GM23248 (cell line): ENCODE data around the gene STRN4. TPM values are rescaled to one million over a fixed set of nuclear protein-coding genes. Genes with fewer than 3 reads are reported as not detected.
A peak's percentile ranks its signal among the peaks of the same experiment; 100 is the strongest.

ENCODE experiments used
- DNase-seq: peaks from one replicate; pipeline ENCODE4 v3.0.0-alpha.2; 2015
- H2AFZ ChIP-seq: fragments of 200-600 bp; sonication (generic); 2 replicates; pipeline ENCODE4 v1.6.1; 2016; ENCODE audit warnings: antibody characterized with exemption
- H3F3A ChIP-seq: fragments of 200-600 bp; sonication (generic); 2 replicates; pipeline ENCODE4 v1.6.1; 2016; ENCODE audit warnings: mild to moderate bottlenecking, antibody characterized with exemption, mixed run types; ENCODE audit not compliant: insufficient read depth
- H3K27ac ChIP-seq: fragments of 200-600 bp; sonication (generic); 2 replicates; pipeline ENCODE4 v1.5.1; 2016; ENCODE audit warnings: mild to moderate bottlenecking
- H3K27me3 ChIP-seq: fragments of 200-600 bp; sonication (generic); replicated peaks from 2 replicates; pipeline ENCODE4 v1.6.1; 2016; ENCODE audit warnings: mild to moderate bottlenecking; ENCODE audit not compliant: insufficient read depth
- H3K36me3 ChIP-seq: fragments of 200-600 bp; sonication (generic); 2 replicates; pipeline ENCODE4 v1.6.1; 2016; ENCODE audit warnings: low read depth, mild to moderate bottlenecking
- H3K4me1 ChIP-seq: fragments of 200-600 bp; sonication (generic); 2 replicates; pipeline ENCODE4 v1.6.1; 2016; ENCODE audit warnings: mild to moderate bottlenecking; ENCODE audit not compliant: insufficient read depth
- H3K4me2 ChIP-seq: fragments of 200-600 bp; sonication (generic); one replicate; pipeline ENCODE4 v1.6.1; 2016; ENCODE audit warnings: mild to moderate bottlenecking; ENCODE audit not compliant: unreplicated experiment
- H3K4me3 ChIP-seq: fragments of 200-600 bp; sonication (generic); 2 replicates; pipeline ENCODE4 v1.5.1; 2016; ENCODE audit warnings: mild to moderate bottlenecking
- H3K79me2 ChIP-seq: fragments of 200-600 bp; sonication (generic); 2 replicates; pipeline ENCODE4 v1.6.1; 2016; ENCODE audit warnings: mild to moderate bottlenecking; ENCODE audit not compliant: insufficient read depth
- H3K9ac ChIP-seq: fragments of 200-600 bp; sonication (generic); 2 replicates; pipeline ENCODE4 v1.6.1; 2016; ENCODE audit warnings: mild to moderate bottlenecking
- H3K9me2 ChIP-seq: fragments of 200-600 bp; sonication (generic); 2 replicates; pipeline ENCODE4 v1.6.1; 2016; ENCODE audit warnings: mixed run types, mild to moderate bottlenecking, moderate library complexity; ENCODE audit not compliant: insufficient read depth
- H3K9me3 ChIP-seq: fragments of 200-600 bp; sonication (generic); one replicate; pipeline ENCODE4 v1.6.1; 2017; ENCODE audit warnings: low read depth
- H4K20me1 ChIP-seq: fragments of 200-600 bp; sonication (generic); 2 replicates; pipeline ENCODE4 v1.6.0; 2016; ENCODE audit not compliant: insufficient read depth
- EZH2 ChIP-seq: fragments of 200-600 bp; sonication (generic); IDR thresholded peaks from 2 replicates; pipeline ENCODE4 v1.6.1; 2018; ENCODE audit warnings: antibody characterized with exemption, mild to moderate bottlenecking; ENCODE audit not compliant: insufficient read depth, poor library complexity, severe bottlenecking
- EZH2phosphoT487 ChIP-seq: fragments of 200-600 bp; sonication (generic); IDR thresholded peaks from 2 replicates; pipeline ENCODE4 v1.6.1; 2018; ENCODE audit warnings: antibody characterized with exemption, moderate library complexity, mild to moderate bottlenecking, low read depth; ENCODE audit not compliant: insufficient read depth
- WGBS, 2 experiments: methylation state at CpG; one replicate each; pipeline ENCODE4 v1.1.6; 2015 to 2017; ENCODE audit warnings: low lambda C conversion rate in 2 of 2, low coverage in 1 of 2; ENCODE audit errors: missing lambda C conversion rate in 2 of 2; 5-methylcytosine and 5-hydroxymethylcytosine counted together
- in situ Hi-C: fragments of 300-500 bp; cut with MboI; formaldehyde crosslinking; loops from 2 replicates; pipeline ENCODE4 v1.15.0; 2020
- polyA plus RNA-seq: library from polyadenylated mRNA; unstranded; fragments of >200 nt; fragmentation: Nextera tagmentation; extraction: Ambion mirVana; gene quantifications from 2 replicates; pipeline ENCODE4 v1.2.1, GENCODE V29; 2016
- total RNA-seq: library from RNA; depleted of rRNA; stranded (reverse); fragments of >200 nt; shearing (Covaris generic); gene quantifications from 2 replicates; pipeline ENCODE4 v1.2.3, GENCODE V29; 2014

Gene STRN4
- total and polyA plus RNA-seq, 2 experiments from 2014 or later = 45.9 to 75.7 TPM

DNA sequence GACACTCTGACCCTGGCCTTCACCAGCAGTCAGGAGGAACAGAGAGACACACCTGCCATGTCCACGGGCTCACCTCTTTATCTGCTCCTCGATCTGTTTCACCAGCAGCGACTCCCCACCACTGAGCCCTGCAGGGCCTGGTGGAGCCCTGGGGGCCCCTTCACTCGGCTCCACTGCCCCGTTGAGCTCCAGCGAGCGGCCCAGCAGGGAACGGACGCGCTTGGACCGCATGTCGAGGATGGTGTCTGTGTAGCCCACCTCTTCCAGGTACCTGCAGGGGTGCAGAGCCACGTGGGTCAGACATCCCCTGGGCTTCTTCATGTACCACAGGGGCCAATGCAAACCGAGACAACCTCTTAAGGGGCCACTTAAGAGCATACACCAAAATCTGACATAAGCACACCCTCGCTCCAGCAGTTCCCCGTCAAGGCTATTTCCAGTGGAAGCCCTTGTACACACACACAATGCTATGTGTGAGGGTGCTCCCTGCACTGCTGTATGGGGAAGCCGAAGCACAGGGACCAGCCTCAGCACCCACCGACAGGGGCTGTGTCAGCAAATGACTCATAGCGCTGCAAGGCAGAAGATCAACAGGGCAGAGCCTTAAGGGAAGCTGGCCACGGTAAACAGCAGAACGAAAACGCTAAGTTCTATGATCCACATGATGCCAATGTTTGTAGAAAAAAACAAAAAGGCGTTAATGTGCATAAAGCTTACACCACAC lies 13.1 kb downstream of the STRN4 start:
- H3K9ac ChIP-seq = no peak overlapping the region
- whole genome bisulfite sequencing, 2 experiments = 93% methylated on average over 23 of the region's 23 CpGs
- no peaks in the 10 kb centered on the region; the same call in 1 of the 2 replicates for H4K20me1 ChIP-seq

DNA sequence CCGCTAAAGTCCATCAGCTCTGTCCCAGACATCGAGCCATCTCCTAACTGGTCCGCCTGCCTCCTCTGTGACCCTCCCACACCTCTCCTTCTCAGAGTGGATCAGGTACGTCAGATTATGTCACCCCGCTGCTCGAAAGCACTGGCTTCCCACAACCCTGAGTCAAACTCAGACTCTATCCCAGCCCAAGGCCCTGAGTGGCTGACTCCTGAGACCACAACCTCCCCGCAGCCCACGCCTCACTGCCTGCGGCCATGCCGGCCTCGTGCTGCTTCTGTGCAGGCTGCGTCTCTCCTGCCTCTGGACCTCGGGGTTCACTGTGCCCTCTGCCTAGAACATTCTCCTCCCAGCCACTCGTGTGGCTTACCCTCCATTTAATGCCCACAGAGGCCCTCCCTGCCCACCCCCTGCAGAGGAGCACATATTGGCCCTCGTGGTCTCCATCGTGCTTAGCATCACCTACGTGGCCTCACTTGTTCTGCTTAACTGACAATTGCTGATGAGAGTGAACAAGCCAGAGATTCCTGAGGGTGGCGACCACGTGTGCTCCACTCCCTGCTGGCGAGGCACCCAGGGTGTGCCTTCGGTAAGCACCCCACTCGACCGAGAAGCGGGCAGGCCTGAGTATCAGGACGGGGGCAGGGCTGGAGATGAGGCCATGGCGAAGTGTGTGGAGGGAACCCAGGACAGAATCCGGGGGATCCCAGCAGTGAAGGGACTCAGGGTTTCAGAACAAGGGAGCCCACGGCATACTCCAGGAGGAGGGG lies 13.9 kb downstream of the STRN4 start:
- Histone ChIP-seq H3F3A (peaks cover 10% of the 10 kb centered on the region; the same call in 1 of the 2 replicates), H3K4me1 (peaks cover 10% of the 10 kb centered on the region), H3K27me3 (no peaks in the 10 kb centered on the region), H3K9ac (no peak overlapping the region), H2AFZ (no peak overlapping the region), H4K20me1 (no peaks in the 10 kb centered on the region; the same call in 1 of the 2 replicates), H3K9me3 (no peaks in the 10 kb centered on the region), H3K27ac (0 out of 2 replicates have a peak overlapping the region, but pooled peaks have one; percentile 48), H3K9me2 (no peaks in the 10 kb centered on the region), H3K79me2 (peaks cover 61% of the 10 kb centered on the region), H3K4me2 (no peak overlapping the region), H3K4me3 (no peak overlapping the region), H3K36me3 (peaks cover 5% of the 10 kb centered on the region; the same call in 1 of the 2 replicates)
- in situ Hi-C loops = no loop called here
- TF ChIP-seq EZH2 = no peak
- TF ChIP-seq EZH2phosphoT487 = no peak
- no peak for DNase-seq
- 90 to 91% methylated on average over 28 of the region's 28 CpGs for WGBS, 2 experiments

More for the DNA sequence above, 13.1 kb downstream of the STRN4 start:
- Histone ChIP-seq H3F3A (peaks cover 10% of the 10 kb centered on the region; the same call in 1 of the 2 replicates), H3K79me2 (peaks cover 68% of the 10 kb centered on the region), H3K27me3 (no peaks in the 10 kb centered on the region), H3K36me3 (peaks cover 2% of the 10 kb centered on the region; the same call in 1 of the 2 replicates), H3K4me3 (no peak overlapping the region), H2AFZ (no peak overlapping the region), H3K4me1 (peaks cover 10% of the 10 kb centered on the region), H3K4me2 (no peak overlapping the region), H3K9me2 (no peaks in the 10 kb centered on the region), H3K9me3 (no peaks in the 10 kb centered on the region), H3K27ac (no peak overlapping the region)
- no peak for TF ChIP-seq EZH2phosphoT487
- TF ChIP-seq EZH2 = no peak
- in situ Hi-C loops = no loop called here
- DNase-seq = no peak

DNA sequence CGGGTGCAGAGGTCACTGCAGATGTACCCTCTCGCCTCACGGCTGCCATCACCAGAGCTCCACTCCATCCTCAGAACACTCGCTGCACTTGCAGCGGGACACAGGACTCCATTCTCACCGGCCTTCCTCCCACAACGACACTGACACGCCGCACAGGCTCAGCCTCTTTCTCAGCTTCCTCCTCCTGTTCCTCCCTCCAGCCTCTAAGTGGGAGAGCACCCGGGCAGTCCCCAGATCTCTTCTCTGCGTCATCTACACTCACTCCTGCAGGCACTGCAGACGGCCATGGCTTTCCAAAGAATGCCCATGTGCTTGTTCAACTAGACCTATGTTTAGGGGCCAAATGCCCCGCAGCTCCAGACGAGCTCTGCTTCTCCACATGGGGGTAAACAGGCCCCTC lies 14.7 kb downstream of the STRN4 start:
- Histone ChIP-seq H3K4me2 (no peak overlapping the region), H3K36me3 (peaks cover 5% of the 10 kb centered on the region; the same call in 1 of the 2 replicates)

DNA sequence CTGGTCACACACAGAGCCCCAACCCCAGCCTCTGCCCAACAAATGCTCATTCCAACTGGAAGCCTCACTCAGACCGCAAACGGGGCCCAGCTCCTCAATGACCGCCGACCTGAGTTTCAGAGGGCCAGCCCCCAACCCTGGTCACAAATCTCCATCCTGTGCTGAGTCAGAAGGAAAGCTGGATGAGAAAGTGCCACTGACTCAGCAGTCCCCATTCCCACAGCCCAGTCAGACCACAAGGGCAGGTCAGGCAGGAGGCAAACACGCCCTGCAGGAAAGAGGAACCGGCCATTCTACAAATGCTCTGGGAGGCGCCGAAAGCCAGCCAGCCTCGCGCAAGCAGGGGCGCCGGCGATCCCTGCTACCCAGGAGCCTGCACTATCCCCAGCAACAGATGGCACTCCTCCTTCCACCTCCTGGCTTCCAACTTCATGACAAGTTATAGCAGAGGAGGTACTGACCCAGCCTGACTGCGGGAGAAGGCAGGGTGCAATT lies 15.2 kb downstream of the STRN4 start:
- peaks cover 10% of the 10 kb centered on the region for H3K4me1 ChIP-seq
- peak; percentile 92 for DNase-seq
- no peaks in the 10 kb centered on the region; the same call in 1 of the 2 replicates for H4K20me1 ChIP-seq
- no peaks in the 10 kb centered on the region for H3K27me3 ChIP-seq
- peaks cover 10% of the 10 kb centered on the region; the same call in 1 of the 2 replicates for H3F3A ChIP-seq
- no peak overlapping the region for H3K4me2 ChIP-seq
- no peaks in the 10 kb centered on the region for H3K9me2 ChIP-seq
- H3K27ac ChIP-seq = peak overlapping the region; percentile 51
- WGBS, 2 experiments = 61 to 64% methylated on average over 14 of the region's 14 CpGs
- in situ Hi-C loops = no loop called here
- H3K79me2 ChIP-seq = peaks cover 49% of the 10 kb centered on the region
- H2AFZ ChIP-seq = no peak overlapping the region
- H3K9me3 ChIP-seq = no peaks in the 10 kb centered on the region
- peak overlapping the region; percentile 39; the same call in 1 of the 2 replicates for H3K9ac ChIP-seq
- H3K4me3 ChIP-seq = no peak overlapping the region
- peaks cover 5% of the 10 kb centered on the region; the same call in 1 of the 2 replicates for H3K36me3 ChIP-seq
- TF ChIP-seq EZH2phosphoT487 = no peak
- no peak for TF ChIP-seq EZH2

More for the DNA sequence above, 14.7 kb downstream of the STRN4 start:
- TF ChIP-seq EZH2phosphoT487 (no peak), EZH2 (no peak)
- Histone ChIP-seq H3K27ac (peak overlapping the region; percentile 48), H3K9me2 (no peaks in the 10 kb centered on the region), H3K9me3 (no peaks in the 10 kb centered on the region), H3K4me3 (no peak overlapping the region), H4K20me1 (no peaks in the 10 kb centered on the region; the same call in 1 of the 2 replicates), H3K9ac (peak overlapping the region; percentile 32; the same call in 1 of the 2 replicates), H3F3A (peaks cover 10% of the 10 kb centered on the region; the same call in 1 of the 2 replicates), H3K27me3 (no peaks in the 10 kb centered on the region), H3K79me2 (peaks cover 53% of the 10 kb centered on the region), H2AFZ (no peak overlapping the region), H3K4me1 (peaks cover 10% of the 10 kb centered on the region)
- 86 to 87% methylated on average over 12 to 14 of the region's 14 CpGs for WGBS, 2 experiments
- in situ Hi-C loops = no loop called here
- DNase-seq = no peak
